Tibial nerve (tissue), 4 donors: ENCODE measurements around the gene PIAS2. TPM values are rescaled to one million over a fixed set of nuclear protein-coding genes. Genes with fewer than 3 reads are reported as not detected.
A peak's percentile ranks its signal among the peaks of the same experiment; 100 is the strongest.

Source experiments
- DNase-seq, 2 donors: peaks; one replicate each; pipeline ENCODE4 v3.0.0-alpha.2; 2019; ENCODE audit warnings: low spot score in 2 of 2
- H3K27ac ChIP-seq, 4 donors: fragments of 200-600 bp; sonication (generic) in 3 of 4; one replicate each; pipeline ENCODE4 v1.5.1; 2017 to 2019; ENCODE audit warnings: mild to moderate bottlenecking in 1 of 4
- H3K27me3 ChIP-seq, 2 donors: fragments of 200-600 bp; sonication (generic) in 1 of 2; one replicate each; pipeline versions ENCODE4 v1.5.1 to v1.6.0; 2017 to 2019
- H3K36me3 ChIP-seq, 3 donors: fragments of 200-600 bp; sonication (generic); one replicate each; pipeline ENCODE4 v1.5.1; 2018 to 2019
- H3K4me1 ChIP-seq, 4 donors: fragments of 200-600 bp; sonication (generic) in 3 of 4; one replicate each; pipeline ENCODE4 v1.5.1; 2017 to 2019
- H3K4me3 ChIP-seq, 4 donors: fragments of 200-600 bp; sonication (generic) in 3 of 4; one replicate each; pipeline ENCODE4 v1.5.1; 2017 to 2019; ENCODE audit warnings: mild to moderate bottlenecking in 1 of 4, moderate library complexity in 1 of 4
- H3K9me3 ChIP-seq, 4 donors: fragments of 200-600 bp; sonication (generic) in 3 of 4; one replicate each; pipeline ENCODE4 v1.5.1; 2017 to 2019
- EP300 ChIP-seq, 2 donors: sonication (generic); formaldehyde crosslinking; IDR thresholded peaks; one replicate each; pipeline ENCODE4 v1.6.1; 2017; ENCODE audit warnings: antibody characterized with exemption in 2 of 2, mild to moderate bottlenecking in 1 of 2
- POLR2A ChIP-seq, 2 donors: fragments of 450-650 bp; IDR thresholded peaks; one replicate each; pipeline ENCODE4 v1.6.1; 2017; ENCODE audit warnings: antibody characterized with exemption in 2 of 2, mild to moderate bottlenecking in 2 of 2, moderate library complexity in 2 of 2
- WGBS, 2 donors: methylation state at CpG; one replicate each; pipeline ENCODE4 v1.1.5; 2018; 5-methylcytosine and 5-hydroxymethylcytosine counted together
- total RNA-seq, 4 donors: library from RNA; depleted of rRNA; stranded (reverse); fragments of >200 nt; gene quantifications; one replicate each; pipeline ENCODE4 v1.1.0, GENCODE V29; 2016
- TF ChIP-seq, protein P1 (sequence below), 5 experiments: fragments of 200-600 bp in 3 of 5; fragments of 450-650 bp in 2 of 5; sonication (generic) in 3 of 5; IDR thresholded peaks; one replicate each; pipeline ENCODE4 v1.5.1; 2016 to 2019; ENCODE audit warnings: antibody characterized with exemption in 5 of 5, mild to moderate bottlenecking in 3 of 5, moderate library complexity in 2 of 5

The PIAS2 gene
- total RNA-seq, 4 donors from 2014 or later, result 18.8 to 25.3 (median 22.0) TPM

DNA sequence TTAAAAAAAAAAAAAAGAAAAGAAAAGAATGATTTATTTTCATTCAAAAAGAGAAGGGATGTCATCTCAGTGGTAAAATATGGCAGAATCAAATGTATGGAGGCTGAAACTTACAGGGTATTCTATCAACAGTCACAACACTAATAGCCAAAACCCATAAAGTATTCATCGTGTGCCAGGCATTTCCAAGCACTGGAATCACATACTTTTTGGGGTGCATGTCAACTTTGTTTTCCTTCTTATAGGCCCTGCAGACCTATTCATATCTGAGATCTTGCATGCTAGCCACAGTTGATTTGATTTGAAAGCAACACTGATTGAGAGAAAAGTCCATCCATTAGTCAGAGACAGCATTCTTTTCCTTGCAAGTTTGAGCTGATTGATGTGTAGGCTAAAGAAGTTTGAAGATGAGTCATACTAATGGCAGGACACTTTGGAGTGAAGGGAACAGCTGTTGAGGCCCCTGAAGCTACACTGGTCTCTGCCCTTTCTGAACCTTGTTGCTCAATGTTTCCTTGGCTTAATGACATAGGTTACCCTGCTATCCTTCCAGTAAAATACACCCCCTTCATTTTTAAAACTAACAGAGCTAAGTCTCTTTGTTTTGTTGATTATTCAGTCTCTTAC, 22.1 kb upstream of the PIAS2 start:
- TF ChIP-seq POLR2A (IDR thresholded peaks at IDR 0.05) (no peak), EP300 (IDR thresholded peaks at IDR 0.05) (no peak)
- TF ChIP-seq, protein P1, sequence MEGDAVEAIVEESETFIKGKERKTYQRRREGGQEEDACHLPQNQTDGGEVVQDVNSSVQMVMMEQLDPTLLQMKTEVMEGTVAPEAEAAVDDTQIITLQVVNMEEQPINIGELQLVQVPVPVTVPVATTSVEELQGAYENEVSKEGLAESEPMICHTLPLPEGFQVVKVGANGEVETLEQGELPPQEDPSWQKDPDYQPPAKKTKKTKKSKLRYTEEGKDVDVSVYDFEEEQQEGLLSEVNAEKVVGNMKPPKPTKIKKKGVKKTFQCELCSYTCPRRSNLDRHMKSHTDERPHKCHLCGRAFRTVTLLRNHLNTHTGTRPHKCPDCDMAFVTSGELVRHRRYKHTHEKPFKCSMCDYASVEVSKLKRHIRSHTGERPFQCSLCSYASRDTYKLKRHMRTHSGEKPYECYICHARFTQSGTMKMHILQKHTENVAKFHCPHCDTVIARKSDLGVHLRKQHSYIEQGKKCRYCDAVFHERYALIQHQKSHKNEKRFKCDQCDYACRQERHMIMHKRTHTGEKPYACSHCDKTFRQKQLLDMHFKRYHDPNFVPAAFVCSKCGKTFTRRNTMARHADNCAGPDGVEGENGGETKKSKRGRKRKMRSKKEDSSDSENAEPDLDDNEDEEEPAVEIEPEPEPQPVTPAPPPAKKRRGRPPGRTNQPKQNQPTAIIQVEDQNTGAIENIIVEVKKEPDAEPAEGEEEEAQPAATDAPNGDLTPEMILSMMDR (IDR thresholded peaks at IDR 0.05), result no peak
- Histone ChIP-seq H3K4me3 (no peak overlapping the region), H3K27me3 (no peaks in the 10 kb centered on the region), H3K36me3 (no peaks in the 10 kb centered on the region), H3K27ac (no peak overlapping the region), H3K9me3 (no peaks in the 10 kb centered on the region), H3K4me1 (peaks cover 0 to 5% (median 0%) of the 10 kb centered on the region in 4 donors)
- no peak for DNase-seq
- 70 to 79% methylated on average over 1 of the region's 1 CpG for WGBS, 2 donors

DNA sequence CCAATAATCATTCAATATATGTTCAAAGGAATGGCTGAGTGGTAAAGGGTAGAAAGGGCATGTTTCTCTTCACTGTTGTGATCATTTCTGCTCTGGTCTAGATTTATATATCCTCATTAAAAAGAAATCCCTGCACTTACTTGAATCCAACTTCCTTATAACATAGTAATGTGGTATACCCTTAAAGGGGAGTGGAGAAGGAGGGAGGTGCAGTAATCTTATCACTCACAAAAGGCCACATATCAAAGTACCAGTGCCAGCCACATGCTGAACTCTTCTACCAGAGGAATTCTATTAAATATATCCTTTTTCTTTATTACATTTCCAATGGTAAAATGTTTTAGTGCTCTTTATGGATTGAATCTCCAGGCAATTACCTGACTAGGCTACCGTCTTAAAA, 3.3 kb upstream of the PIAS2 start:
- no peaks in the 10 kb centered on the region for H3K27me3 ChIP-seq
- H3K9me3 ChIP-seq, result peaks cover 0 to 6% (median 0%) of the 10 kb centered on the region in 4 donors
- no peak for TF ChIP-seq EP300 (IDR thresholded peaks at IDR 0.05)
- TF ChIP-seq, protein P1 (IDR thresholded peaks at IDR 0.05), result no peak
- H3K36me3 ChIP-seq, result no peaks in the 10 kb centered on the region
- H3K4me1 ChIP-seq, result peaks cover 0 to 18% (median 3%) of the 10 kb centered on the region in 4 donors
- H3K27ac ChIP-seq, result no peak overlapping the region
- no peak for DNase-seq
- H3K4me3 ChIP-seq, result no peak overlapping the region
- 74 to 91% methylated on average over 1 of the region's 1 CpG for WGBS, 2 donors

DNA sequence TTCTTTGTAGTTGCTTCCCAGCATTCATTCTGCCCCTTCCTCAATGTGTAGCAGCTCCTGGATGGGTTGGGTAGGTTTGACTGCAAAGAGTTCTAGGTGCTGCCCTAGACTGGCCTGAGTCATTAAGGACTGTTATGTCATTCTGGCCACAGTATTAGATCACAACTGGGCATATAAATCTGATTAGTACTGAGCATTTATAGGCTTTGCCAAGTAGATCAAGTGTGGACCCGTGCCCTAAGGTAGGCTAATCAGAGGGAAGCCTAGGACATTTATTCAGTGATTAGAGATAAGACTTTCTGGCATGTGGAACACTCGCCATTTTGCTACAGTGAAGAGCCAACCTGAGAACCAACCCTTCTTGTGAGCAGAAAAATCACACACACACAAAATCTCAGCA, 2.8 kb upstream of the PIAS2 start:
- H3K4me1 ChIP-seq, result peaks cover 0 to 23% (median 5%) of the 10 kb centered on the region in 4 donors
- DNase-seq, result no peak
- no peak overlapping the region for H3K27ac ChIP-seq
- 87 to 91% methylated on average over 2 of the region's 2 CpGs for WGBS, 2 donors
- H3K36me3 ChIP-seq, result no peaks in the 10 kb centered on the region
- H3K9me3 ChIP-seq, result peaks cover 0 to 5% (median 0%) of the 10 kb centered on the region in 4 donors
- no peaks in the 10 kb centered on the region for H3K27me3 ChIP-seq
- H3K4me3 ChIP-seq, result no peak overlapping the region
- TF ChIP-seq, protein P1 (IDR thresholded peaks at IDR 0.05), result no peak
- TF ChIP-seq POLR2A (IDR thresholded peaks at IDR 0.05) (no peak), EP300 (IDR thresholded peaks at IDR 0.05) (no peak)

DNA sequence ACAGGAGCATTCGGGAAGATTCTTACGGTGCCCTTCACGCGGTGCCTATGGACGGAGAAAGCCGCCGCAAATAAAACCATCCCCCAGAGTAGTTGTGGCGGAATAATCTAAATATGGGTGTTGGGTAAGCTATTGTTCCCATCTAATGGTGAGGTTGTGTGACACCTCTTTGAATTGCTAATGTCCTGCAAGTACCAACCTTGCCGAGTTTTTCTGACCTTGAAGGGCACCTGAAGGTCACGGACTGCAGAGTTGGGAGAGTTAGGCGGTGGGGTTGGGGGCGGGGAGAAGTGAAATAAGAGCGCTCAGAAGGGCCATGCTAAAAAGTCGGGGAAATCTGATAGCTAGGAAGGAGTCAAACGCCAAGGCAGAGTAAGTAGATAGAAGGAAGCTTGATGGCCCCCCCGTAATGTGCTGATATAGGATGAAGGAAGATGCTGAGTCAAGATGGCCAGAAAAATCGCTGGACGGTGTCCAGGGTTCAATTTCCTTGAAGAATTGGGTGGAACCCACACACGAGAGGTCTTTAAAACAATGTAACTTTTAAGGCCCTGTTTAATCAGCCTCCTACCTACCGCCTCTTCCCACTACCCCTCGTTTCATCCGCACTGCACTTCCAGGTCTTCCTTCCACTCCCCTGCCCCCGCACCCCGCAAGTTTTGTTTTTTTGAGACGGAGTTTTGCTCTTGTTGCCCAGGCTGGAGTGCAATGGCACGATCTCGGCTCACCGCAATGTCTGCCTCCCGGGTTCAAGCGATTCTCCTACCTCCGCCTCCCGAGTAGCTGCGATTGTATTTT, 695 bp upstream of the PIAS2 start:
- DNase-seq, result peak in 1 of 2 donors; percentile 44
- TF ChIP-seq, protein P1 (IDR thresholded peaks at IDR 0.05), result no peak
- TF ChIP-seq POLR2A (IDR thresholded peaks at IDR 0.05) (no peak), EP300 (IDR thresholded peaks at IDR 0.05) (no peak)

DNA sequence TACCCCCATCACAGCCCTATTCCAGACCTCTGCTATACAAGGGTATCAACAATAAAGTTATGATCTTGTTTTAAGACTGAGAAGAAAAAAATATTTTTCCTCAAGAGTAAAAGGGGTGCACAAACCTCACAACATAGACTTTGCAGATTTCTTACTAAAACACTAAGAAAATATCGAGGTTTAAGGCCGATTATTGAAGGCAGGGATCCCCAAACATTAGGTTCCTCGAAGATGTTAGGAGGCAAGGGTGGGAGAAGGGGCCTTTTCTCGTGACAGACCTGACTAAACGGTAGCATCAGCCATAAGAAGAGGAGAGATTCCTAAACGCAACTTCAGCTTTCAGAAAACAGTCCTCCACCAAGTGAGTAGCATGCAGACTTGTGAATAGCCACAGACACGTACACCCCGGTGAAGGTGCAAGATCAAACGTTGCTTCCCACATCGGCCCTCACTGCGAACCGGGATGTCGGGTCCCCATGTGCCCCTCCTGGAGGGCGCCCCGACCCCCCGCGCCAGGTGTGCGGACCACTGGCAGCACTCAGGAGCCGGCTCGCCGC, 678 bp downstream of the PIAS2 start:
- no peaks in the 10 kb centered on the region for H3K27me3 ChIP-seq
- H3K4me1 ChIP-seq, result peaks cover 0 to 27% (median 5%) of the 10 kb centered on the region in 4 donors
- H3K27ac ChIP-seq, result peak overlapping the region; percentile 66 to 92 (median 86)
- TF ChIP-seq, protein P1 (IDR thresholded peaks at IDR 0.05), result no peak
- TF ChIP-seq POLR2A (IDR thresholded peaks at IDR 0.05) (no peak), EP300 (IDR thresholded peaks at IDR 0.05) (no peak)
- H3K4me3 ChIP-seq, result peak overlapping the region; percentile 56 to 93 (median 68)
- 0 to 1% methylated on average over 14 to 21 of the region's 21 CpGs for WGBS, 2 donors
- DNase-seq, result peak in 1 of 2 donors; percentile 8
- no peaks in the 10 kb centered on the region for H3K9me3 ChIP-seq
- H3K36me3 ChIP-seq, result no peaks in the 10 kb centered on the region

More for the DNA sequence above, 695 bp upstream of the PIAS2 start:
- no peaks in the 10 kb centered on the region for H3K9me3 ChIP-seq
- H3K36me3 ChIP-seq, result no peaks in the 10 kb centered on the region
- 21 to 28% methylated on average over 33 of the region's 33 CpGs for WGBS, 2 donors
- no peaks in the 10 kb centered on the region for H3K27me3 ChIP-seq
- H3K27ac ChIP-seq, result peak overlapping the region; percentile 66 to 92 (median 86)
- H3K4me3 ChIP-seq, result peak overlapping the region; percentile 49 to 93 (median 68)
- peaks cover 0 to 27% (median 5%) of the 10 kb centered on the region in 4 donors for H3K4me1 ChIP-seq
